Spleen (tissue), 7 donors: ENCODE data around the gene SRCAP.

Experiments used
- CTCF ChIP-seq, 11 experiments: fragments of 200-600 bp in 7 of 11; fragments of 450-650 bp in 4 of 11; sonication (generic) in 4 of 11; IDR thresholded peaks in 8 of 11; conservative IDR thresholded peaks in 3 of 11; 1 replicate in 7 of 11; 2 replicates in 4 of 11; pipeline versions ENCODE4 v1.4.0 to v1.8.0; 2016 to 2021; ENCODE audit warnings: antibody characterized with exemption in 11 of 11, inconsistent platforms in 4 of 11, mild to moderate bottlenecking in 1 of 11
- POLR2AphosphoS5 ChIP-seq, 3 donors: sonication (generic); formaldehyde crosslinking; IDR thresholded peaks; one replicate each; pipeline ENCODE4 v1.5.1; 2017; ENCODE audit warnings: antibody characterized with exemption in 3 of 3
- donor health status: DM: no; HTN: no; CAD: no; lungs with moderate emphysema.
- donor health status: DM: no; HTN: no; CAD: no.
- donor health status: DM: no; HTN: no; CAD: no.

GRCh38 chr16:30768583-30769181 is 69.7 kb downstream of the SRCAP start:
- TF ChIP-seq CTCF (IDR thresholded peaks at IDR 0.05 in 8 of 11, conservative IDR thresholded peaks at IDR 0.05 in 3 of 11) (no peak), POLR2AphosphoS5 (IDR thresholded peaks at IDR 0.05) (peak in 1 of 3 donors; percentile 31)
